MCF 10A (cell line): ENCODE results near the gene HTN3. TPM values are rescaled to one million over a fixed set of nuclear protein-coding genes. Genes with fewer than 3 reads are reported as not detected.

Source experiments
- BruUV-seq: library from RNA; stranded (reverse); fragments of 400-500 nt; replicated peaks from 2 replicates; lab custom pipeline; 2021; lab: Mats Ljungman, UMichigan
- CTCF ChIA-PET: fragments of 300-600 bp; sonication (Branson Sonifier 250); formaldehyde crosslinking; extraction: SDS; loops from one replicate; lab custom pipeline; 2021; ENCODE audit warnings: antibody characterized with exemption, inconsistent platforms; lab: Yijun Ruan, JAX
- POLR2A ChIA-PET: fragments of 300-600, 350-650 bp; sonication (Branson Sonifier 250); formaldehyde crosslinking; extraction: SDS; loops from one replicate; lab custom pipeline; 2020; ENCODE audit warnings: antibody characterized with exemption, inconsistent platforms; lab: Yijun Ruan, JAX
- DNase-seq: peaks from one replicate; pipeline ENCODE4 v3.0.0-alpha.2; 2018; ENCODE audit not compliant: unreplicated experiment
- H3K27ac Mint-ChIP-seq: one replicate; pipeline ENCODE4 v1.8.0; 2022; ENCODE audit warnings: mild to moderate bottlenecking, low read depth, mixed read lengths; ENCODE audit not compliant: unreplicated experiment
- H3K27me3 Mint-ChIP-seq: one replicate; pipeline ENCODE4 v1.8.0; 2022; ENCODE audit warnings: mixed read lengths; ENCODE audit not compliant: insufficient read depth, unreplicated experiment
- H3K36me3 Mint-ChIP-seq: one replicate; pipeline ENCODE4 v1.8.0; 2022; ENCODE audit warnings: mild to moderate bottlenecking, moderate library complexity, mixed read lengths; ENCODE audit not compliant: insufficient read depth, unreplicated experiment
- H3K4me1 Mint-ChIP-seq: one replicate; pipeline ENCODE4 v1.8.0; 2022; ENCODE audit warnings: mixed read lengths; ENCODE audit not compliant: insufficient read depth, unreplicated experiment
- H3K4me3 Mint-ChIP-seq: one replicate; pipeline ENCODE4 v1.8.0; 2022; ENCODE audit warnings: mild to moderate bottlenecking, moderate library complexity, mixed read lengths; ENCODE audit not compliant: unreplicated experiment
- H3K9me3 Mint-ChIP-seq: one replicate; pipeline ENCODE4 v1.8.0; 2022; ENCODE audit warnings: mixed read lengths; ENCODE audit not compliant: unreplicated experiment
- CTCF ChIP-seq: fragments of 200-600 bp; IDR thresholded peaks from one replicate; pipeline ENCODE4 v1.8.0; 2022; ENCODE audit warnings: antibody characterized with exemption, mild to moderate bottlenecking; ENCODE audit not compliant: unreplicated experiment
- intact Hi-C: fragments of 100-400 bp; cut with micrococcal nuclease; formaldehyde crosslinking; loops from 2 replicates; pipeline ENCODE4 v1.14.1; 2022
- total RNA-seq: library from RNA; stranded (reverse); gene quantifications from 2 replicates; pipeline ENCODE4 v1.2.3, GENCODE V29; 2022

HTN3 gene
- total RNA-seq, 1 experiment from 2014 or later = not detected

GRCh38 chr4:70057651-70058050, 29.4 kb downstream of the HTN3 start:
- Mint-ChIP-seq H3K4me3 (no peak overlapping the region), H3K4me1 (no peaks in the 10 kb centered on the region), H3K27me3 (peaks cover 34% of the 10 kb centered on the region), H3K9me3 (peaks cover 10% of the 10 kb centered on the region), H3K36me3 (no peaks in the 10 kb centered on the region), H3K27ac (no peak overlapping the region)
- no peak for TF ChIP-seq CTCF
- BruUV-seq = no TSS peak
- intact Hi-C loops = no loop called here
- POLR2A ChIA-PET = no interaction called here
- CTCF ChIA-PET = interaction anchor here (0.6 kb wide), 1 partner anchor 292 kb away, joined by 3 read pairs; no protein-coding TSS in a partner anchor
- DNase-seq = no peak

- DNase-seq = no peak
- Mint-ChIP-seq H3K9me3 (peaks cover 10% of the 10 kb centered on the region), H3K27ac (no peak overlapping the region), H3K4me3 (no peak overlapping the region), H3K36me3 (no peaks in the 10 kb centered on the region), H3K4me1 (no peaks in the 10 kb centered on the region), H3K27me3 (peaks cover 31% of the 10 kb centered on the region)
- ChIA-PET CTCF (no interaction called here), POLR2A (no interaction called here)
- no TSS peak for BruUV-seq
- TF ChIP-seq CTCF = no peak
- intact Hi-C loops = no loop called here
Observed at GRCh38 chr4:70059149-70059548, 30.9 kb downstream of the HTN3 start.

- Mint-ChIP-seq H3K27me3 (peaks cover 27% of the 10 kb centered on the region), H3K27ac (no peak overlapping the region), H3K4me3 (no peak overlapping the region), H3K4me1 (no peaks in the 10 kb centered on the region), H3K36me3 (no peaks in the 10 kb centered on the region), H3K9me3 (no peaks in the 10 kb centered on the region)
- no peak for TF ChIP-seq CTCF
- ChIA-PET CTCF (interaction anchor here (0.6 to 0.9 kb wide), 2 partner anchors 135 to 158 kb away, joined by 4 to 8 read pairs; no protein-coding TSS in a partner anchor), POLR2A (no interaction called here)
- intact Hi-C loops = no loop called here
- no TSS peak for BruUV-seq
- DNase-seq = no peak
Observed at GRCh38 chr4:70062000-70062399, 33.7 kb downstream of the HTN3 start.

- ChIA-PET POLR2A (no interaction called here), CTCF (no interaction called here)
- Mint-ChIP-seq H3K4me1 (no peaks in the 10 kb centered on the region), H3K9me3 (no peaks in the 10 kb centered on the region), H3K4me3 (no peak overlapping the region), H3K36me3 (no peaks in the 10 kb centered on the region), H3K27ac (no peak overlapping the region), H3K27me3 (peaks cover 11% of the 10 kb centered on the region)
- no TSS peak for BruUV-seq
- intact Hi-C loops = no loop called here
- DNase-seq = no peak
- no peak for TF ChIP-seq CTCF
Observed at GRCh38 chr4:70080205-70080604, 51.9 kb downstream of the HTN3 start.

Other genes starting within 250 kb of the HTN3 start
- 2.8 and 6.5 TPM in 2 replicates for gene SULT1E1, start 168.3 kb upstream of the HTN3 start, total RNA-seq
- not detected in 2 replicates for gene CSN1S1, start 97.4 kb upstream of the HTN3 start, total RNA-seq
- not detected in 2 replicates for gene CSN2, start 62.7 kb upstream of the HTN3 start, total RNA-seq
- not detected in 2 replicates for gene STATH, start 32.5 kb upstream of the HTN3 start, total RNA-seq
- not detected in 2 replicates for gene HTN1, start 22.0 kb downstream of the HTN3 start, total RNA-seq
- not detected in 2 replicates for gene PRR27, start 125.8 kb downstream of the HTN3 start, total RNA-seq
- not detected in 2 replicates for gene ODAM, start 167.3 kb downstream of the HTN3 start, total RNA-seq
- not detected in 2 replicates for gene FDCSP, start 197.7 kb downstream of the HTN3 start, total RNA-seq
- gene CSN3, start 214.1 kb downstream of the HTN3 start, total RNA-seq = not detected in 2 replicates